HG03064 (cell line): ENCODE data around the gene MC1R.
"Not testable (repeated sequence)": the region's sequence is repeated elsewhere in the genome, so short reads cannot be mapped to it uniquely, and the experiment has no call there.

Source experiments
- ATAC-seq: cut with Tn5 transposase; IDR thresholded peaks from one replicate; pipeline ENCODE4 v1.9.1; 2021; ENCODE audit warnings: low read depth; ENCODE audit not compliant: unreplicated experiment

Gene MC1R

DNA sequence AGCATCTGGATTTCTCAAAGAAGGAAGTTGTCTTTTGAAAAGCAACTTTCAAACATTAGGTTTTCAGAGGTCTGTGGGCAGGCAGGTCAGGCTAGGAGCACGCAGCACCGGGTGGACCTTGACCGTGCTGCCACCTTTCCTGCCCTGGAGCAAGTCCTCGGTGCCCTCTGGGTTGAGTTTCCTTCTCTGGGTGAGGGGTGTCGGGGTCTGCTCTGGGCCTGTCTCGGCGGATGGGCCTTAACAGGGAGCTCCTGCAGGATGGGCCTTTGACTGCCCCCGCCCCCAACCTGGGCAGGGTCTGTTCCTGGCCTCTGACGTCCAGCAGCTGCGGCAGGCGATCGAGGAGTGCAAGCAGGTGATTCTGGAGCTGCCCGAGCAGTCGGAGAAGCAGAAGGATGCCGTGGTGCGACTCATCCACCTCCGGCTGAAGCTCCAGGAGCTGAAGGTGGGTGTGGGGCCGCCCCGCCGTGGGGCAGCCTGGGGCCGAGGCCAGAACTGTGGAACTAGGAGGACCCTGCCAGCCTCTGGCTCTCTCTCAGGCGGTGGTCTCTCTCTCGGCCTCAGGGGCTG lies 38.6 kb downstream of the MC1R start:
- ATAC-seq = no peak

DNA sequence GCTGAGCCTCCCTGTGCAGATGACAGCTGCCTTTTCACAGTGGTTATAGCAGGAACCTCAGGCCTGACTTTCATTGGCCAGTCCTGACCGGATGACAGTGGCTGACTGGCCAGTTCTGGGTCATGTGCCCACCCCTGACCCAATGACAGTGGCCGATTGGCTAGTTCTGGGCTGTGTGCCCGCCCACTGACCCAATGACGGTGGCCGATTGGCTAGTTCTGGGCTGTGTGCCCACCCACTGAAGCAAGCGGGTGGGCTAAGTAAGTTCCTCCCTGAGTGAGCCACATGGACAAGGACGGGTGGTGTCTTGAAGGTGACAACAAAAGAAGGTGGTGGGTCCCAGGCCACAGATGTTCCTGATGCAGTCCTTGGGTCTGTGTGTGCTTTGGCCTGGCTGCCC lies 39.4 kb downstream of the MC1R start:
- no peak for ATAC-seq

DNA sequence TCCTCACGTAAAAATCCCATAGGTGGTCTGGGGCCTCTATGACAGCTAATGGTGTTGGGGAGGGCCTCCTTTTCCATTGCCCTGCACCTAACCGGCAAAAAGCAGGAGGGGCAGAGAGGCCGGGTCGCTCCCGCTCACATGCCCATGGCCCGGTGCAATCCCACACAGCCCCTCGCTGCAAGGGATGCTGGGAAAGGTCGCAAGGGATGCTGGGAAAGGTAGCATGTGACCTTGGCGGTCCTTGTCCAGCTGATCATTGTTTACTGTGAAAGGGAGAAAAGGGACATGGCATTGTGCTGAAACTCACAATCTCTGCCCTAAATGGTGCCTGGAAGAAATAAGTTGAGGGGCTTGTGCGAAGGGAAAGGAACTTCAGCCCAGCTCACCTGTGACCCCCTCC lies 39.9 kb downstream of the MC1R start:
- no peak for ATAC-seq

DNA sequence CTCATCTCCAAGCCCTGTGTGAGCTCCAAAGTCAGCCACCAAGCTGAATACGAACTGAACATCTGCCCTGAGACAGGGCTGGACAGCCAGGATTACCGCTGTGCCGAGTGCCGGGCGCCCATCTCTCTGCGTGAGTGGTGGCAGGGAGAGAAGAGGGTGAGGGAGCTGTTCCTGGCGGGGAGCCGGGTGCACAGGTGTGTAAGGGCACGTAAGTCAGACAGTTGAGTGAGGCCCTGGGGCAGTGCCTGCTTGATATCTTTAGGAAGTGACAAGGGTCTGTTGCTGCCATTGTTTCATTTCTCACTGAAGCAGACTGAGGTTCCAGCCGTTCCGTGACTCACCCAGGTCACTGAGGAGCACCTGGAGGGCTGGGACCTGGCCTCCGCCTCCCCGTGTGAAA lies 42.3 kb downstream of the MC1R start:
- ATAC-seq = no peak

DNA sequence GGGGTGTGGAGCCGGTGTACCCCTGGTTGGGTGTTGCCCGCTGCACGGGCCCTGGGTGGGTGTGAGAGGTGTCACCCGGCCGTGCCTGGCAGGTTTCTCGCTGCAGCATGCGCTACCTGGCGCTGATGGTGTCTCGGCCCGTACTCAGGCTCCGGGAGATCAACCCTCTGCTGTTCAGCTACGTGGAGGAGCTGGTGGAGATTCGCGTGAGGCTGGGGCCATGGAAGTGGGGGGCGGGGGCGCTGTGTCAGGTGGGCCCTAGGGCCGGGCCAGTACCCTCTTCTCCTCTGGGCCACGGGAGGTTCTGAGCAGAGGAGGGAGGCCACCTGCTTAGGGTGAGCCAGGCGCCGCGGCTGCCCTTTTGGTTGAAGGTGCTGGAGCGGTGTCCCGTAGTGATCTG lies 43.3 kb downstream of the MC1R start:
- no peak for ATAC-seq

DNA sequence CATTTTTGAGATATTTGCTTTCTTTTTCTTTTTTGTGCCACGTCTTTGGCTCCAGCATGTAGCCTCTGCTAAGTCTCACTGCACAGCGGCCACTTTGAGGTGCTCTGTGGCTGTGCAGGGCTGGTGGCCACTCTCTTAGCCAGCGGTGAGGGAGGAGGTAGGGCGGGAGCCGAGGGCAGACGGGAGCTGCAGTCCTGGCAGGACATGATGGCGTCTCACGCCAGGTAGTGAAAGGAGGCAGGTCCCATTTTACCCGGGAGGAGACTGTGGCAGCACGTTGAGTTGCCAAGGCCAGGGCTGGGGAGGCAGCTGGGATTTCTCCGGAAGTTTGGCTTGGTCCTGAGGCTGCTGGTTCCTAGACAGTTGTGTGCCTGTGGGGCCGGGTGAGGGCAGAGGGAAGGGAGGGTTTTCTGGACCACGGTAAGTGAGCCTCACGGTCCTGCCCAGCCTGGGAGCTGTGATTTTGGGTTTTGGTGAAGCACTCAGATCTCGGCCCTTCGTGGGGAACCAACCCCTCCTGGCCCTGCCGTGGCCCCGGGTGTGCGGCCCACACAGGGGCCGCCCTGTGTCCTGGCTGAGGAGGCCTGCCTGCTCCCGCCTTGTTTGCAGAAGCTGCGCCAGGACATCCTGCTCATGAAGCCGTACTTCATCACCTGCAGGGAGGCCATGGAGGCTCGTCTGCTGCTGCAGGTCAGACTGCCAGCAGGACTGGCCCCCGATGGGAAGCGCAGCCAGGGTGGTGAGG lies 44.3 kb downstream of the MC1R start:
- ATAC-seq = no peak

DNA sequence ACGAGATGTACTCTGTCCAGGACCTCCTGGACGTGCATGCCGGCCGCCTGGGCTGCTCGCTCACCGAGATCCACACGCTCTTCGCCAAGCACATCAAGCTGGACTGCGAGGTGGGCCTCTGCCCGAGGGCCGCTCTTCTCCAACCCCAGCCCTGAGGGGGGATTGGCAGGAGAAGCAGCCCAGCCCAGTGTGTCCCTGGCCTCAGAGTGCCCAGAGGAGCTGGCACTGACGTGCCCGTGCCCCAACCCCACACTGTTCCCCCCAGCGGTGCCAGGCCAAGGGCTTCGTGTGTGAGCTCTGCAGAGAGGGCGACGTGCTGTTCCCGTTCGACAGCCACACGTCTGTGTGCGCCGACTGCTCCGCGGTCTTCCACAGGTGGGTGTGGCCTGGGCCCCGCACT lies 45.5 kb downstream of the MC1R start:
- ATAC-seq = no peak

DNA sequence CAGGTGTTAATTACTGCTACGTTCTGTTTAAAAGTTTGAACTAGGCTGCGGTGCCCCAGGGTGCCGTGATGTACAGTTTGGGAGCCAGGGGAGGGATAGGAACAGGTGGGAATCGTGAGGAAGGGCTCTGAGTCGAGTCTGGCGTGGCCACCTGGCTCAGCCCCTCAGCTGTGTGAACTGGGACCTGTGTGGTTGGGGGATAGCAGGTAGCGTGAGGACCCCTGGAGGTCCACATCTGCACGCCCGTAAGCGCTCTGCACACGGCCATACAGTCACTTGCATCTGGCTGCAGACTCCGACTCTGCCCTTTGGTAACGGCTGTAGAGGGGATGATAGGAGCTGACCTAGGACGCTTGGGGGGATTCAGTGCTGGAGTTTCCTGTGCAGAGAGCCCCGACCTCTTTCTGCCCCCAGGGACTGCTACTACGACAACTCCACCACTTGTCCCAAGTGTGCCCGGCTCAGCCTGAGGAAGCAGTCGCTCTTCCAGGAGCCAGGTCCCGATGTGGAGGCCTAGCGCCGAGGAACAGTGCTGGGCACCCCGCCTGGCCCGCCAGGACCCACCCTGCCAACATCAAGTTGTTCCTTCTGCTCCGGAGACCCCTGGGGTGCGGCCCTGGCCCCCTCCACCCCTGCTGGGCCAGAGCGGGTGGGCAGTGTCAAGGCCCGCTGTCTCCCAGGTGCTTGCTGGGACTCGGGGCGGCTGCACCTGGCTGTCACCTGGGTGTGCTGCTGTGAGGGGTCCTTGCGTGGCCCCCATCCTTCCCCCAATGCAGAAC lies 47.0 kb downstream of the MC1R start:
- no peak for ATAC-seq

DNA sequence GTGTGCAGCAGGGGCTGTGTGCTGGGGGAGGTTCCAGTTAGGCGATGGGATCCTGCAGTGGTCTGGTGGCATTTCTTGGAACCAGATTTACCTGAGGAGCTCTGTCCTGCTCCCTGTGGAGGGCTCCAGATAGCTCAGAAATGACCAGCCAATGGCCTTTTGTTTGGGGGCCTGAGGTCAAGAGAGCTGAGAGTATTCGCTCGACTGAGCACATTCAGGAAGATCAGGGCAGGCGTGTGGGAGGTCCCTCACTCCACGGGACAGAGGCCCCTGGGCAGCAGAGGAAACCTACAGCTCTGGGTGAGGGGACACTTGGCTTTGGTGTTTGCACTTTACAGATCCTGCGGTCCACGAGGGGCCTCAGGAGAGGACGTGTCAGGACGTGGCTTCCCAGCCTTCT lies 48.1 kb downstream of the MC1R start:
- no peak for ATAC-seq

DNA sequence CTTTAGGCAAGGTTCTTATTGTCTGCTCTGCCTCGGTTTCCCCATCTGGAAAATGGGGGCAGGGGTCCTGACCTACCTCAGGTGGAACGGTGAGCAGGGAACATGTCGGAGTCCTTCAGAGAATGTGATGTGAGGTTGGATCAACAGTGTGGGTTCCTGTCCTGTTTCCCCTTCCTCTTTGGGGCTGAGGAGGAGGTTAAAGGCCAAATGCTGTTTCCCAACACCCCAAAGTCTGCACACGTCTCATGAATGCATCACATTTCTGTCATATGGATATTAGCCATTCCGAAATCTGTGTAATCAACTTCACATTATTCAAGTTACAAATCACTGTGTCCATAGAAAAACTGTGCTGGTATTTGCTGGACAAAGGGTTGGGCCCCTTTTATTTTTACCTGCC lies 48.8 kb downstream of the MC1R start:
- ATAC-seq = not testable (repeated sequence)

DNA sequence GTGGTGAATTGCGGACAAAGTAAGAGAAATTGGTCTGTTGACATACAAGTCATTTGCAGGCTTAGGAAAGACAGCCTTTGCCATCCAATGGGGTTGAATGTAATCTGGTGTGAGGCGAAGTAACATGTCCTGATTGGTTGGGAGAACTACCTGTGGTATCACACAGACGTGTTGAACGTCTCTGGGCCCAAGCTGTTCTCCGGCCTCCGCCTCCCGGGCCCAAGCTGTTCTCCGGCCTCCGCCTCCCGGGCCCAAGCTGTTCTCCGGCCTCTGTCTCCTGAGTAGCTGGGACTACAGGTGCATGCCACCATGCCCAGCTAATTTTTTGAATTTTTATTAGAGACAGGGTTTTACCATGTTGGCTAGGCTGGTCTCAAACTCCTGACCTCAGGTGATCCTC lies 49.4 kb downstream of the MC1R start:
- ATAC-seq = not testable (repeated sequence)

DNA sequence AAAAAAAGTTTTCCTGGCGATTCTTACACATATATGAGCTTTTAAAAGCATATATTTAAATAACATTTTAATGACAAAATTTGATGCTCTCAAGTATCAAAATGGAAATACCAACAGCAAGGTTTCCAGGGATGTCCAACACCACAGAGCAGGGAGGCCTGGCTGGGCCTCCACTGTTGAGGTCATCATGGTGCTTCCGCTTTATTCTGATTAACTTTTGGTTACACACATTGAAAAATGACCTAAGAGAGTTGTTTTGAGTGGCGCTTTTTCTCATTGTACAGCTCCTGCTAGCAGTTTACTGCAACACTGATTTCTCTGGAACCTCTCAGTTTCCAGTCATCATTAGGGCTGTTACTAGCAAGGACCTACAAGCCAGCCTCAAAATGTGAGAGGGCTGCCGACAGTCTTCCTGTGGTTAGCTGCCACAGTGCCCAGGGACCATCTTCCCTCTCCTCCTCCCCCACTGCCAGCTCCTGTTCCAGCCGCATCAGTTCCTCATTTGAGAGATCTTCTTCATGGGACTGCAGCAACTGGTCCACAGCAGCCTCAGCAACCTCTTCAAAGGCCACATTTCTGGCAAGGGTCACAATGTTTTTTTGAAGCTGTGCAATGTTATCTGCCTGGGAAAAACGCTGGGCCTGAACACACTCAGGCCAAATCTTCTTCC lies 51.2 kb downstream of the MC1R start:
- no peak for ATAC-seq
